Measurements from ENCODE around the gene CAMKK2.

The CAMKK2 gene

GRCh38 chr12:121252712-121253345 is 43.7 kb downstream of the CAMKK2 start:
- POLR2A ChIA-PET: no interaction called here
- no peak for DNase-seq (ENCODE audit: extremely low spot score)
- TF ChIP-seq NFRKB (IDR thresholded peaks at IDR 0.05) (no peak), ARNT (IDR thresholded peaks at IDR 0.05) (no peak), FOXM1 (IDR thresholded peaks at IDR 0.05; ENCODE audit: borderline replicate concordance) (no peak), ELF4 (IDR thresholded peaks at IDR 0.05) (no peak), HDGF (IDR thresholded peaks at IDR 0.05; ENCODE audit: borderline replicate concordance) (no peak), BHLHE40 (IDR thresholded peaks at IDR 0.05; ENCODE audit: borderline replicate concordance) (no peak), SP1 (IDR thresholded peaks at IDR 0.05) (no peak), CTBP1 (IDR thresholded peaks at IDR 0.05; ENCODE audit: borderline replicate concordance) (no peak), L3MBTL2 (conservative IDR thresholded peaks at IDR 0.05) (no peak), PKNOX1 (IDR thresholded peaks at IDR 0.05) (no peak), SUZ12 (IDR thresholded peaks at IDR 0.05) (no peak), LEF1 (IDR thresholded peaks at IDR 0.05; ENCODE audit: borderline replicate concordance) (no peak), FOXK2 (IDR thresholded peaks at IDR 0.05) (no peak), FOXA1 (IDR thresholded peaks at IDR 0.05) (no peak), ZNF384 (IDR thresholded peaks at IDR 0.05) (no peak), TARDBP (IDR thresholded peaks at IDR 0.05) (no peak)
- CTCF ChIA-PET: no interaction called here

GRCh38 chr12:121251838-121252237 is 44.7 kb downstream of the CAMKK2 start:
- CTCF ChIA-PET: interaction anchor here (0.6 kb wide), 1 partner anchor 43 kb away, joined by 3 read pairs; no protein-coding TSS in a partner anchor
- no peak for DNase-seq (ENCODE audit: extremely low spot score)
- POLR2A ChIA-PET: interaction anchor here (1.4 kb wide), 1 partner anchor 14 kb away, joined by 4 read pairs; no protein-coding TSS in a partner anchor
- TF ChIP-seq ZNF384 (IDR thresholded peaks at IDR 0.05) (no peak), ARNT (IDR thresholded peaks at IDR 0.05) (no peak), FOXM1 (IDR thresholded peaks at IDR 0.05; ENCODE audit: borderline replicate concordance) (no peak), L3MBTL2 (conservative IDR thresholded peaks at IDR 0.05) (no peak), LEF1 (IDR thresholded peaks at IDR 0.05; ENCODE audit: borderline replicate concordance) (no peak), SP1 (IDR thresholded peaks at IDR 0.05) (no peak), CTBP1 (IDR thresholded peaks at IDR 0.05; ENCODE audit: borderline replicate concordance) (no peak), SUZ12 (IDR thresholded peaks at IDR 0.05) (no peak), ELF4 (IDR thresholded peaks at IDR 0.05) (no peak), FOXA1 (IDR thresholded peaks at IDR 0.05) (no peak)

- no peak for DNase-seq (ENCODE audit: extremely low spot score)
- CTCF ChIA-PET: no interaction called here
- POLR2A ChIA-PET: interaction anchor here (1.4 kb wide), 1 partner anchor 12 kb away, joined by 4 read pairs; no protein-coding TSS in a partner anchor
- TF ChIP-seq ELF4 (IDR thresholded peaks at IDR 0.05): no peak
- no peak for TF ChIP-seq PKNOX1 (IDR thresholded peaks at IDR 0.05)
- TF ChIP-seq ARNT (IDR thresholded peaks at IDR 0.05): no peak
- no peak for TF ChIP-seq ZNF384 (IDR thresholded peaks at IDR 0.05)
- no peak for TF ChIP-seq BHLHE40 (IDR thresholded peaks at IDR 0.05; ENCODE audit: borderline replicate concordance)
Observed at GRCh38 chr12:121250359-121250758, 46.1 kb downstream of the CAMKK2 start.

GRCh38 chr12:121248622-121249021 is 47.9 kb downstream of the CAMKK2 start:
- no peak for DNase-seq (ENCODE audit: extremely low spot score)
- TF ChIP-seq LEF1 (IDR thresholded peaks at IDR 0.05; ENCODE audit: borderline replicate concordance): no peak
- TF ChIP-seq HDGF (IDR thresholded peaks at IDR 0.05; ENCODE audit: borderline replicate concordance): no peak
- no peak for TF ChIP-seq BHLHE40 (IDR thresholded peaks at IDR 0.05; ENCODE audit: borderline replicate concordance)
- TF ChIP-seq FOXM1 (IDR thresholded peaks at IDR 0.05; ENCODE audit: borderline replicate concordance): no peak
- TF ChIP-seq FOXA1 (IDR thresholded peaks at IDR 0.05): no peak
- POLR2A ChIA-PET: no interaction called here
- CTCF ChIA-PET: no interaction called here

- TF ChIP-seq HDGF (IDR thresholded peaks at IDR 0.05; ENCODE audit: borderline replicate concordance) (no peak), NFRKB (IDR thresholded peaks at IDR 0.05) (no peak), CTBP1 (IDR thresholded peaks at IDR 0.05; ENCODE audit: borderline replicate concordance) (no peak), LEF1 (IDR thresholded peaks at IDR 0.05; ENCODE audit: borderline replicate concordance) (no peak), ARNT (IDR thresholded peaks at IDR 0.05) (no peak), FOXA1 (IDR thresholded peaks at IDR 0.05) (no peak), L3MBTL2 (conservative IDR thresholded peaks at IDR 0.05) (no peak), ZNF384 (IDR thresholded peaks at IDR 0.05) (no peak), FOXM1 (IDR thresholded peaks at IDR 0.05; ENCODE audit: borderline replicate concordance) (no peak), TARDBP (IDR thresholded peaks at IDR 0.05) (no peak)
- POLR2A ChIA-PET: no interaction called here
- no peak for DNase-seq (ENCODE audit: extremely low spot score)
- CTCF ChIA-PET: no interaction called here
Observed at GRCh38 chr12:121246893-121247557, 49.5 kb downstream of the CAMKK2 start.

GRCh38 chr12:121245951-121246350 is 50.6 kb downstream of the CAMKK2 start:
- no peak for DNase-seq (ENCODE audit: extremely low spot score)
- ChIA-PET POLR2A (no interaction called here), CTCF (no interaction called here)
- TF ChIP-seq FOXA1 (IDR thresholded peaks at IDR 0.05): no peak
- no peak for TF ChIP-seq TARDBP (IDR thresholded peaks at IDR 0.05)
- TF ChIP-seq SUZ12 (IDR thresholded peaks at IDR 0.05): no peak
- no peak for TF ChIP-seq ELF4 (IDR thresholded peaks at IDR 0.05)
- no peak for TF ChIP-seq NFRKB (IDR thresholded peaks at IDR 0.05)
- no peak for TF ChIP-seq FOXK2 (IDR thresholded peaks at IDR 0.05)
- no peak for TF ChIP-seq FOXM1 (IDR thresholded peaks at IDR 0.05; ENCODE audit: borderline replicate concordance)
- no peak for TF ChIP-seq ZNF384 (IDR thresholded peaks at IDR 0.05)
- TF ChIP-seq PKNOX1 (IDR thresholded peaks at IDR 0.05): no peak
- TF ChIP-seq LEF1 (IDR thresholded peaks at IDR 0.05; ENCODE audit: borderline replicate concordance): no peak

Measured in HEK293T (cell line).